SU-DHL-6 (cell line): Measurements from ENCODE around the gene SELPLG.
"Not testable (repeated sequence)": the region's sequence is repeated elsewhere in the genome, so short reads cannot be mapped to it uniquely, and the experiment has no call there.

ENCODE experiments used
- H2AFZ ChIP-seq: fragments of 200-600 bp; sonication (generic); 2 replicates; pipeline ENCODE4 v1.6.1; 2014; ENCODE audit warnings: low read depth, mild to moderate bottlenecking, moderate library complexity, mixed read lengths, antibody characterized with exemption, low read length; ENCODE audit not compliant: severe bottlenecking
- H3F3A ChIP-seq: fragments of 200-600 bp; shearing (Covaris generic); 2 replicates; pipeline ENCODE4 v1.6.0; 2016; ENCODE audit warnings: antibody characterized with exemption, mild to moderate bottlenecking; ENCODE audit not compliant: insufficient read depth
- H3K27ac ChIP-seq: fragments of 200-600 bp; sonication (generic); 2 replicates; pipeline ENCODE4 v1.5.1; 2016; ENCODE audit warnings: low read depth, mild to moderate bottlenecking, low read length, moderate library complexity, mixed read lengths
- H3K27me3 ChIP-seq: fragments of 200-600 bp; sonication (generic), shearing (Covaris generic); 2 replicates; pipeline ENCODE4 v1.6.0; 2014; ENCODE audit warnings: mild to moderate bottlenecking, low read length
- H3K36me3 ChIP-seq: fragments of 200-600 bp; sonication (generic); 2 replicates; pipeline ENCODE4 v1.6.1; 2014; ENCODE audit warnings: mild to moderate bottlenecking, low read length, mixed read lengths
- H3K4me2 ChIP-seq: fragments of 300-600, 200-600 bp; shearing (Covaris generic), sonication (generic); 2 replicates; pipeline ENCODE4 v1.6.0; 2014; ENCODE audit warnings: low read length, low read depth, mild to moderate bottlenecking; ENCODE audit not compliant: poor library complexity, severe bottlenecking
- H3K4me3 ChIP-seq: fragments of 200-600 bp; sonication (generic); 2 replicates; pipeline ENCODE4 v1.5.1; 2014; ENCODE audit warnings: antibody characterized with exemption, low read length, mild to moderate bottlenecking, mixed read lengths; ENCODE audit not compliant: insufficient read depth, poor library complexity, severe bottlenecking
- H3K79me2 ChIP-seq: fragments of 200-600 bp; sonication (generic); 2 replicates; pipeline ENCODE4 v1.6.1; 2014; ENCODE audit warnings: mild to moderate bottlenecking, low read length, moderate library complexity; ENCODE audit not compliant: insufficient read depth
- H3K9ac ChIP-seq: fragments of 200-600 bp; sonication (generic); 2 replicates; pipeline ENCODE4 v1.7.0; 2014; ENCODE audit warnings: mild to moderate bottlenecking, low read length
- H3K9me2 ChIP-seq: fragments of 200-600 bp; sonication (generic); replicated peaks from 2 replicates; pipeline ENCODE4 v1.6.1; 2014; ENCODE audit warnings: low read length; ENCODE audit not compliant: insufficient read depth
- H3K9me3 ChIP-seq: fragments of 200-600 bp; sonication (generic); 2 replicates; pipeline ENCODE4 v1.6.1; 2014; ENCODE audit warnings: low read length, mixed read lengths; ENCODE audit not compliant: insufficient read depth
- H4K20me1 ChIP-seq: fragments of 200-600 bp; sonication (generic); 2 replicates; pipeline ENCODE4 v1.6.1; 2014; ENCODE audit warnings: low read depth, mild to moderate bottlenecking, antibody characterized with exemption, low read length, moderate library complexity, mixed read lengths
- CTCF ChIP-seq: fragments of 200-600 bp; sonication (generic); IDR thresholded peaks from one replicate; pipeline ENCODE4 v1.5.1; 2017; ENCODE audit warnings: antibody characterized with exemption, mild to moderate bottlenecking, low read length, moderate library complexity; ENCODE audit not compliant: insufficient read depth, poor library complexity, severe bottlenecking
- EZH2phosphoT487 ChIP-seq: fragments of 200-600 bp; sonication (generic), shearing (Covaris generic); conservative IDR thresholded peaks from 2 replicates; pipeline ENCODE4 v1.6.1; 2018; ENCODE audit warnings: mild to moderate bottlenecking, antibody characterized with exemption, low read length, moderate library complexity, mixed read lengths

Gene SELPLG

GRCh38 chr12:108575199-108575912 lies 58.3 kb downstream of the SELPLG start:
- TF ChIP-seq EZH2phosphoT487 = no peak
- no peak for TF ChIP-seq CTCF
- no peaks in the 10 kb centered on the region for H3F3A ChIP-seq
- H3K36me3 ChIP-seq = no peaks in the 10 kb centered on the region
- H3K4me2 ChIP-seq = no peak overlapping the region
- H3K9ac ChIP-seq = no peak overlapping the region
- H2AFZ ChIP-seq = no peak overlapping the region
- H4K20me1 ChIP-seq = no peaks in the 10 kb centered on the region
- H3K27me3 ChIP-seq = no peaks in the 10 kb centered on the region
- H3K27ac ChIP-seq = no peak overlapping the region
- no peaks in the 10 kb centered on the region for H3K9me3 ChIP-seq
- no peaks in the 10 kb centered on the region for H3K79me2 ChIP-seq
- no peaks in the 10 kb centered on the region for H3K9me2 ChIP-seq
- H3K4me3 ChIP-seq = no peak overlapping the region

- not testable (repeated sequence) for H3K27me3 ChIP-seq, H3F3A ChIP-seq, H3K36me3 ChIP-seq, H3K9me3 ChIP-seq, H3K4me2 ChIP-seq, H2AFZ ChIP-seq, H3K9me2 ChIP-seq, H3K27ac ChIP-seq, H3K4me3 ChIP-seq, H3K79me2 ChIP-seq, H3K9ac ChIP-seq, H4K20me1 ChIP-seq
These were observed 59.4 kb downstream of the SELPLG start for GRCh38 chr12:108574276-108574675.

GRCh38 chr12:108573317-108573716 lies 60.4 kb downstream of the SELPLG start:
- Histone ChIP-seq H3K9me3 (no peaks in the 10 kb centered on the region), H3K36me3 (peaks cover 4% of the 10 kb centered on the region; the same call in 1 of the 2 replicates), H3K4me2 (no peak overlapping the region), H2AFZ (no peak overlapping the region), H3F3A (no peaks in the 10 kb centered on the region), H3K79me2 (no peaks in the 10 kb centered on the region), H3K27ac (no peak overlapping the region), H3K9ac (no peak overlapping the region), H3K9me2 (no peaks in the 10 kb centered on the region), H4K20me1 (no peaks in the 10 kb centered on the region), H3K27me3 (no peaks in the 10 kb centered on the region), H3K4me3 (no peak overlapping the region)
- TF ChIP-seq CTCF (no peak), EZH2phosphoT487 (no peak)

GRCh38 chr12:108572166-108572790 lies 61.4 kb downstream of the SELPLG start:
- H3K36me3 ChIP-seq = peaks cover 6% of the 10 kb centered on the region; the same call in 1 of the 2 replicates
- H3K9me3 ChIP-seq = no peaks in the 10 kb centered on the region
- no peak overlapping the region for H3K27ac ChIP-seq
- no peaks in the 10 kb centered on the region for H3K79me2 ChIP-seq
- no peaks in the 10 kb centered on the region for H3F3A ChIP-seq
- H2AFZ ChIP-seq = no peak overlapping the region
- H3K9ac ChIP-seq = no peak overlapping the region
- TF ChIP-seq EZH2phosphoT487 (no peak), CTCF (no peak)
- H3K4me3 ChIP-seq = no peak overlapping the region
- no peaks in the 10 kb centered on the region for H4K20me1 ChIP-seq
- H3K4me2 ChIP-seq = no peak overlapping the region
- H3K9me2 ChIP-seq = no peaks in the 10 kb centered on the region
- H3K27me3 ChIP-seq = no peaks in the 10 kb centered on the region
